GM12878 (cell line): ENCODE results near the gene TBC1D22B. TPM values are rescaled to one million over a fixed set of nuclear protein-coding genes. Genes with fewer than 3 reads are reported as not detected.

Source experiments
- ATAC-seq: fragments of 200-7000 bp; cut with Tn5 transposase; 3 replicates; pipeline ENCODE4 v1.9.1; 2020; ENCODE audit warnings: mild to moderate bottlenecking, moderate library complexity
- BruUV-seq: library from RNA; stranded (reverse); fragments of 400-500 nt; replicated peaks from 2 replicates; lab custom pipeline; 2021; lab: Mats Ljungman, UMichigan
- CTCF ChIA-PET: fragments of 300-600 bp; sonication (Branson Sonifier 250); formaldehyde crosslinking; extraction: SDS; loops from one replicate; lab custom pipeline; 2021; ENCODE audit warnings: inconsistent platforms; lab: Yijun Ruan, JAX
- POLR2A ChIA-PET: fragments of 350-600 bp; formaldehyde crosslinking; extraction: SDS; loops from one replicate; lab custom pipeline; 2021; ENCODE audit warnings: inconsistent platforms; lab: Charles Lee
- RAD21 ChIA-PET: fragments of 300-600 bp; sonication (Branson Sonifier 250); formaldehyde crosslinking; loops from one replicate; lab custom pipeline; 2023; ENCODE audit warnings: antibody characterized with exemption; ENCODE audit not compliant: unreplicated experiment; lab: Charles Lee
- SMC1A ChIA-PET: fragments of 300-600 bp; sonication (Branson Sonifier 250); formaldehyde crosslinking; loops from one replicate; lab custom pipeline; 2023; ENCODE audit not compliant: unreplicated experiment, uncharacterized antibody; lab: Charles Lee
- DNase-seq: peaks from one replicate; pipeline ENCODE4 v3.0.0-alpha.2; 2011; ENCODE audit warnings: low read depth, low spot score
- FAIRE-seq: peaks from 3 replicates; lab custom pipeline; 2011; peaks lifted over from hg19 to GRCh38; lab: Jason Lieb, UNC
- H2AFZ ChIP-seq: 2 replicates; pipeline ENCODE4 v1.6.0; 2011; ENCODE audit warnings: low read depth, low read length, control low read depth; ENCODE audit not compliant: control insufficient read depth
- H3K27ac ChIP-seq: 2 replicates; pipeline ENCODE4 v1.5.1; 2011; ENCODE audit warnings: control low read depth; ENCODE audit not compliant: control insufficient read depth, insufficient read depth
- H3K27me3 ChIP-seq, 2 experiments: replicated peaks in 1 of 2; 2 replicates each; pipeline versions ENCODE4 v1.6.0 to v1.6.1; 2011; ENCODE audit warnings: low read length in 1 of 2; ENCODE audit not compliant: control insufficient read depth in 2 of 2, insufficient read depth in 2 of 2
- H3K36me3 ChIP-seq, 2 experiments: 2 replicates each; pipeline ENCODE4 v1.5.1; 2011; ENCODE audit warnings: low read length in 1 of 2; ENCODE audit not compliant: control insufficient read depth in 2 of 2, insufficient read depth in 2 of 2
- H3K4me1 ChIP-seq: 2 replicates; pipeline ENCODE4 v1.6.1; 2011; ENCODE audit warnings: mild to moderate bottlenecking, low read length, moderate library complexity, mixed read lengths; ENCODE audit not compliant: control insufficient read depth, insufficient read depth
- H3K4me2 ChIP-seq: 2 replicates; pipeline ENCODE4 v1.6.0; 2011; ENCODE audit warnings: control low read depth; ENCODE audit not compliant: control insufficient read depth, insufficient read depth
- H3K4me3 ChIP-seq: fragments of 200-600 bp; sonication (generic); 2 replicates; pipeline ENCODE4 v1.5.1; 2016
- H3K79me2 ChIP-seq: 2 replicates; pipeline ENCODE4 v1.6.0; 2011; ENCODE audit warnings: low read length; ENCODE audit not compliant: control insufficient read depth, insufficient read depth
- H3K9ac ChIP-seq: 2 replicates; pipeline ENCODE4 v1.8.0; 2011; ENCODE audit warnings: low read length, control low read depth, mixed read lengths; ENCODE audit not compliant: control insufficient read depth, insufficient read depth
- H3K9me3 ChIP-seq: replicated peaks from 3 replicates; pipeline ENCODE4 v1.5.1; 2011; ENCODE audit warnings: mild to moderate bottlenecking, low read length; ENCODE audit not compliant: control insufficient read depth, insufficient read depth
- H4K20me1 ChIP-seq: 2 replicates; pipeline ENCODE4 v1.6.0; 2011; ENCODE audit not compliant: control insufficient read depth, insufficient read depth
- CBFB ChIP-seq: IDR thresholded peaks from 2 replicates; pipeline ENCODE4 v1.6.1; 2016; ENCODE audit warnings: antibody characterized with exemption, low read depth
- CEBPZ ChIP-seq: fragments of 150-350 bp; IDR thresholded peaks from 2 replicates; pipeline ENCODE4 v1.6.1; 2016; ENCODE audit warnings: low read depth, low read length
- EGR1 ChIP-seq, 2 experiments: IDR thresholded peaks; 1 replicate in 1 of 2; 2 replicates in 1 of 2; pipeline ENCODE4 v1.6.1; 2011 to 2012; ENCODE audit warnings: low read depth in 2 of 2, low read length in 2 of 2, borderline replicate concordance in 1 of 2, mild to moderate bottlenecking in 1 of 2, moderate library complexity in 1 of 2
- EZH2 ChIP-seq: IDR thresholded peaks from 2 replicates; pipeline ENCODE4 v1.6.1; 2012; ENCODE audit warnings: low read depth, mild to moderate bottlenecking, control low read depth, inconsistent platforms, low read length, borderline replicate concordance; ENCODE audit not compliant: control insufficient read depth
- IKZF2 ChIP-seq, 2 experiments: fragments of 450-650 bp; IDR thresholded peaks; 2 replicates each; pipeline ENCODE4 v1.6.1; 2017; ENCODE audit warnings: mild to moderate bottlenecking in 2 of 2, moderate library complexity in 2 of 2
- IRF4 ChIP-seq: IDR thresholded peaks from 2 replicates; pipeline ENCODE4 v1.6.1; 2011; ENCODE audit warnings: low read depth, low read length
- NR2F1 ChIP-seq: fragments of 450-650 bp; conservative IDR thresholded peaks from 2 replicates; pipeline ENCODE4 v1.6.1; 2017; ENCODE audit warnings: mild to moderate bottlenecking
- PAX8 ChIP-seq: fragments of 450-650 bp; IDR thresholded peaks from 2 replicates; pipeline ENCODE4 v1.6.1; 2017; ENCODE audit warnings: mild to moderate bottlenecking, moderate library complexity
- RAD21 ChIP-seq: IDR thresholded peaks from 2 replicates; pipeline ENCODE4 v1.6.1; 2011; ENCODE audit warnings: mild to moderate bottlenecking, low read depth, low read length, moderate library complexity; ENCODE audit not compliant: insufficient read depth
- RAD51 ChIP-seq: fragments of 450-650 bp; IDR thresholded peaks from 2 replicates; pipeline ENCODE4 v1.6.1; 2016; ENCODE audit warnings: moderate library complexity, mild to moderate bottlenecking, inconsistent platforms
- RB1 ChIP-seq: fragments of 450-650 bp; formaldehyde crosslinking; IDR thresholded peaks from 2 replicates; pipeline ENCODE4 v1.6.1; 2017; ENCODE audit warnings: mild to moderate bottlenecking, borderline replicate concordance
- RBBP5 ChIP-seq: fragments of 200-600 bp; sonication (generic); conservative IDR thresholded peaks from 2 replicates; pipeline ENCODE4 v1.6.1; 2016
- RCOR1 ChIP-seq: conservative IDR thresholded peaks from 2 replicates; pipeline ENCODE4 v1.6.1; 2012; ENCODE audit warnings: low read depth, low read length, improper control_type of control experiment
- STAT3 ChIP-seq: IDR thresholded peaks from 2 replicates; pipeline ENCODE4 v1.6.1; 2011; ENCODE audit warnings: low read depth, low read length, improper control_type of control experiment
- USF2 ChIP-seq: IDR thresholded peaks from 2 replicates; pipeline ENCODE4 v1.6.1; 2011; ENCODE audit warnings: low read depth, low read length, improper control_type of control experiment, borderline replicate concordance
- YY1 ChIP-seq: IDR thresholded peaks from 2 replicates; pipeline ENCODE4 v1.6.1; 2011; ENCODE audit warnings: low read depth, mild to moderate bottlenecking, low read length
- WGBS: methylation state at CpG from one replicate; pipeline ENCODE4 v1.1.6; 2016; ENCODE audit warnings: low lambda C conversion rate; ENCODE audit not compliant: insufficient replicate concordance, insufficient coverage; ENCODE audit errors: missing lambda C conversion rate; 5-methylcytosine and 5-hydroxymethylcytosine counted together
- in situ Hi-C: fragments of 300-500 bp; cut with MboI; formaldehyde crosslinking; loops from 9 replicates; pipeline ENCODE4 v1.14.3; 2018; ENCODE audit warnings: mixed read lengths
- intact Hi-C: fragments of 100-400 bp; cut with micrococcal nuclease; formaldehyde crosslinking; loops from one replicate; pipeline ENCODE4 v1.14.2; 2022; ENCODE audit not compliant: unreplicated experiment
- polyA plus RNA-seq, 11 experiments: library from polyadenylated mRNA; depleted of rRNA in 4 of 11; unstranded in 6 of 11; stranded (reverse) in 5 of 11; fragments of >200 nt; fragmentation: Nextera tagmentation in 4 of 11; fragmentation: Illumina TruSeq in 1 of 11; extraction: Ambion mirVana in 4 of 11; extraction: Trizol in 1 of 11; gene quantifications; 1 replicate in 1 of 11; 2 replicates in 10 of 11; pipeline versions ENCODE4 v1.2.1 to v1.2.3, GENCODE V29; 2011 to 2016; ENCODE audit warnings: inconsistent platforms in 2 of 11, missing spikeins in 2 of 11, low read depth in 1 of 11
- total RNA-seq, 4 experiments: library from RNA; depleted of rRNA in 3 of 4; stranded (reverse); fragments of >200 nt in 3 of 4; fragmentation: Illumina TruSeq in 1 of 4; extraction: Trizol in 1 of 4; gene quantifications; 2 replicates each; pipeline versions ENCODE4 v1.2.1 to v1.2.3, GENCODE V29; 2013 to 2021

Gene TBC1D22B
- total and polyA plus RNA-seq, 10 of the 15 experiments (the other 5 are each of a cell fraction or from before 2014, with no cell fraction given), result 3.4 to 18.7 (median 14.1) TPM

- Histone ChIP-seq H3K27me3 (no peaks in the 10 kb centered on the region), H3K27ac (no peak overlapping the region), H3K9me3 (no peaks in the 10 kb centered on the region), H3K36me3 (peaks cover 9 to 38% of the 10 kb centered on the region in 2 experiments), H3K4me2 (no peak overlapping the region), H3K4me1 (peaks cover 8% of the 10 kb centered on the region; the same call in 1 of the 2 replicates), H3K79me2 (no peaks in the 10 kb centered on the region), H4K20me1 (peaks cover 2% of the 10 kb centered on the region; the same call in 1 of the 2 replicates), H2AFZ (no peak overlapping the region), H3K9ac (no peak overlapping the region), H3K4me3 (no peak overlapping the region)
- SMC1A ChIA-PET, result interaction anchor here (0.6 to 0.7 kb wide), 2 partner anchors 100 to 190 kb away, joined by 3 read pairs; no protein-coding TSS in a partner anchor
- RAD21 ChIA-PET, result no interaction called here
- no TSS peak for BruUV-seq
- WGBS, result 89% methylated on average over 1 of the region's 1 CpG
- no peak for ATAC-seq
- FAIRE-seq, result no peak
- POLR2A ChIA-PET, result no interaction called here
- no peak for DNase-seq
- CTCF ChIA-PET, result interaction anchor here (0.8 to 1.2 kb wide), 4 partner anchors 10 to 60 kb away, joined by 3 read pairs; no protein-coding TSS in a partner anchor
- TF ChIP-seq CEBPZ (no peak), EGR1 (IDR thresholded peaks at IDR 0.05; ENCODE audit: borderline replicate concordance in 1 of 2, low read depth in 2 of 2, low read length in 2 of 2) (no peak), PAX8 (no peak), NR2F1 (no peak), EZH2 (no peak), STAT3 (no peak), RB1 (no peak), RBBP5 (no peak), IRF4 (no peak), RCOR1 (no peak), CBFB (no peak), RAD21 (no peak), USF2 (no peak), IKZF2 (IDR thresholded peaks at IDR 0.05) (no peak), RAD51 (no peak), YY1 (no peak)
- intact Hi-C loops, result no loop called here
- in situ Hi-C loops, result no loop called here
These were observed 116.4 kb downstream of the TBC1D22B start for GRCh38 chr6:37373822-37374471.
